Stimulated activated CD4-positive, alpha-beta T cell treated with anti-CD3 and anti-CD28 coated beads, TNF-alpha, amount 100 ng/mL, for 24 hours (primary cell): ENCODE data around the gene SSPN.

Experiments used
- DNase-seq, 3 experiments: peaks; one replicate each; pipeline ENCODE4 v3.0.0-alpha.2; 2020; ENCODE audit warnings: low read depth in 3 of 3

Gene SSPN, protein sequence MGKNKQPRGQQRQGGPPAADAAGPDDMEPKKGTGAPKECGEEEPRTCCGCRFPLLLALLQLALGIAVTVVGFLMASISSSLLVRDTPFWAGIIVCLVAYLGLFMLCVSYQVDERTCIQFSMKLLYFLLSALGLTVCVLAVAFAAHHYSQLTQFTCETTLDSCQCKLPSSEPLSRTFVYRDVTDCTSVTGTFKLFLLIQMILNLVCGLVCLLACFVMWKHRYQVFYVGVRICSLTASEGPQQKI

GRCh38 chr12:26195250-26195640, at the start of gene SSPN:
Gene SSPN, plus strand, starts transcription at chr12:26195573. Its CDS starts 100 bp downstream, at chr12:26195673.
- DNase-seq, result no peak

GRCh38 chr12:26148291-26148690, 47.1 kb upstream of the SSPN start:
- no peak for DNase-seq

DNA sequence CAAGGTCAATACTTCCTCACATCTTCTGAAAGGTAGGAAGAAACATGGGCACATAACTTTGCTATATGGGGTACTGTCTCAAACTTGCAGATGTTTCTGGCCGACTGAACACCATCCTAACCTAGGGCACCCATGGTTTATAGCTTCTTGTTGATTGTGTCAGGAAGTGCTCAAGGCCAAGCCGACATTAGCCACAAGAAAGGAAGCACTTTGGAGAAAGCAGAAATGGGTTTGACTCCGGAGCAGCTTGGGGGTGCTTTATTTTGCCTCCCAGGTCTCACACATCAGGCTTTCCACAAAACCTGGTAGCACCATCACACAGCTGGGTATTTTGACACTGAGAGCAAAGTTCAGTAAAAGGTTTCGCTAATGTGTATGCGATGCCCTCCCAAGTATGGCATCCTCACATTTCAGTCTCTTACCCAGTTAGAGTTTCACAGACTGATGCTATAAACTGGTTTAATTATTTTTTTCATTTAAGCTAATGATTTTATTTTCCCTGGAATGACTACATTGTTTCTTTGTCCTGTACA, 45.3 kb upstream of the SSPN start:
- DNase-seq, result no peak

GRCh38 chr12:26150736-26151450, 44.5 kb upstream of the SSPN start:
- no peak for DNase-seq

GRCh38 chr12:26152507-26153102, 42.8 kb upstream of the SSPN start:
- DNase-seq, result no peak

GRCh38 chr12:26153421-26154154, 41.8 kb upstream of the SSPN start:
- no peak for DNase-seq

GRCh38 chr12:26156201-26156871, 39.0 kb upstream of the SSPN start:
- DNase-seq, result no peak

GRCh38 chr12:26157001-26157400, 38.4 kb upstream of the SSPN start:
- no peak for DNase-seq

DNA sequence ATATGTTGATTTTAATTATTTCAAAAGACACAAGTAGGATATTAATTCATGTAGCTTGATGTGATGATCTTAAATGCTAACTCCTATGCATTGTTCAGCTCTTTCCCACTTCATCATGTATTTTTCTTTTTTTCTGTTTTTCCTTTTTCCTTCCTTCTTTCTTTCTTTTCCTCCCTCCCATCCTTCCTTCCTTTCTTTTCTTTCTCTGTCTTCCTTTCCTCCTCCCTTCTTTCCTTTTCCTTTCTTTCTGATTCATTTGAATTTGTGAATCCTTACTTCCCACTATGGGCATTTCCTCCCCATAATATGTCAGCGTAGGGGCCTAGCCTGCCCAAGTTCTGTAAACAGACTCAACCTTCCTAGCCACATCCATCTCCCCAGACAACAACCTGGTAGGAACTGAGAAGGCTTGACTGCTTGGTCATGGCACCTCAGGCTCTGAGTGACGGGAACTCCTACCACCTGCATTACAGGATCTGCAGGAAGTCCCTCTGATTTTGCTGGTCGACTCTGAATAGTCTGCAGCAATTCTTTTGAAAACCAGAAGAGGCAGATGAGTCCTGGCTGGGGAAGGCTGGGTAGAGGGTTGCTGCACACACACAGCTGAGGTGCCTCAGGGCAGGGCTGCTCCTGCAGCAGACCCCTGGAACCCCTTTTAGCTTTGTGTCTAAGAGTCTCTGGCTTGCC, 37.2 kb upstream of the SSPN start:
- DNase-seq, result no peak

GRCh38 chr12:26162174-26162573, 33.2 kb upstream of the SSPN start:
- no peak for DNase-seq

DNA sequence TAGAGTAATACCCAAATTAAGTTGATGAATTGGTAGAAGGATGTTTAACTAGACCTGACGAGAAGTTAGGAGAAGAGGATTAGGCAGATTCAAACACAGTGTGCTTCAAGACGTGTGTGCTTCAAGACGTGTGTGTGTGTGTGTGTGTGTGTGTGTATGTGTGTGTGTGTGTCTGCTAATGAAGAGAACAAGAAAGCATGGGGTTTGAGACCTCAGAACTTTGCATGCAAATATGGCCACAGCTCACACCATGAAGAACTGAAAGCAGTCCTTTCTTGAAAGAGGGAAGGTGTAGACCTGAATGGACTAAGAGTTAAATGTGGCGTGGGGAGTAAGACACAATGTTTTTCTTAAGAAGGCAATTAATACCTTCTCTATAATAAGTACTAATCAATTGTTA, 32.5 kb upstream of the SSPN start:
- no peak for DNase-seq

GRCh38 chr12:26164118-26164517, 31.3 kb upstream of the SSPN start:
- DNase-seq, result no peak

- no peak for DNase-seq
Observed at GRCh38 chr12:26172013-26172412, 23.4 kb upstream of the SSPN start.

GRCh38 chr12:26172539-26172938, 22.8 kb upstream of the SSPN start:
- DNase-seq, result no peak

DNA sequence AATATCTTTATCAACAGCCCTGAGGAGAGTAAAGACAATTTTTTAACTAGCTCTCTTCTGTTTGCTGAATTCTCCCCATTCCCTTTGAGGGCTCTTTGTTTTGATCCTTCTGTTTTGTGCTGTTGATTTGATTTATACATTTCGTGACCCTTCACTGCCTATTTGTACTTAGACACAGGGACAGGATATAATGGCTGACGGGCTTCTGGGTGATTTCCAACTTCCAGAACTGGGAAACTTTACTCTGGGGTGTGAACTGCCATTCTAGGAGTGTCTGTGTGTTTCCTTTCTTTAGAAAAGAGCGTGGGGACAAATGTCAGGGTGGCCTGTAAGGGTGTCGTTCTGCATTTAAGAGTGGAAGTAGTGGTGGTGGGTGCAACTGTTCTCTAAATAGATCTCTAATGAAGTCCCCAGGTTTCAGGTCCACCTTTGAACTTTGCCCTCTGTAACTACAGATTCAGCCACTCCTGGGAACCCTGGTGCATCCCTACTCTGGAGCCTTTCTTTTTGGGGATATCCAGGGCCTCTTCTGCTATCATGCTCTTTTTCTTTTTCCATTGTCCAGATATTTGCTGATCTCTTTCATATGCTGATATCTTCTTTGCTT, 22.3 kb upstream of the SSPN start:
- no peak for DNase-seq

- no peak for DNase-seq
Observed at GRCh38 chr12:26176725-26177124, 18.6 kb upstream of the SSPN start.

DNA sequence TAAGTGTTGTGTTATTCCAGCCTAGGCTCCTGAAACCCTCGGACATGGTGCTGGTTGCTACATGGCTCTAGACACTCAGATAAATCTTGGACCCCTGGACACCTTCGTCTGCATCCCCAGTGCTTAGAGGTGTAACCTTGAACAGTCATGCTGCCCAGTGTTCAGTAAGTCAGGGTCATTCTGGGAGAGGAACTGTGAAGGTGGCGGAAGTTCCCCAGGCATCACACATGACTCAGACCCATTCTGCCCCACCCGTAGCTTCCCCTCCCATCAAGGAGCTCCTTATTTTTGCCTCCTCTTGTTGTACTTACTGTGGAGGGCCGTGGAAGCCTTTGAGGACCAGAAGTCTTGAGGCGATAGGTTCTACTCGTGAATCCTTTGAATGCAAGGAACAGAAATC, 18.1 kb upstream of the SSPN start:
- no peak for DNase-seq

DNA sequence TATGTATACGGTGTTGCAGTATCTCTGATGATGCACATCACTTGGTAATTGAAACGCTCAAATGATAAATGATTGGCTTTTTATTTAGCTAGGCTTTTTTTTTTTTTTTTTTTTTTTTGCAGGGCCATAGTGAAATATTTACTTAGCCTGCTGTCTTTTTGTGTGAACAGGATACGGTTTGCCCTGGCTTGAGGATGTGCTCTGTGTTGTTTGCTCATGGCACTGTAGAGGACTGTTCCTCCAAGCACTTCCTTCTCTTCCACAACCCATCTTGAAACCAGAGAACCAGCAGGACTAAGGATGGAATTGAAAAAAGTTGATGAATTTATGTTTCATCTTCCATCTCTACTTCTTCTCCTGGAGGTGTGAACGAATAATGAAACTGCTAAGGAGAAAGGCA, 15.5 kb upstream of the SSPN start:
- no peak for DNase-seq

- no peak for DNase-seq
Observed at GRCh38 chr12:26182377-26182776, 13.0 kb upstream of the SSPN start.

DNA sequence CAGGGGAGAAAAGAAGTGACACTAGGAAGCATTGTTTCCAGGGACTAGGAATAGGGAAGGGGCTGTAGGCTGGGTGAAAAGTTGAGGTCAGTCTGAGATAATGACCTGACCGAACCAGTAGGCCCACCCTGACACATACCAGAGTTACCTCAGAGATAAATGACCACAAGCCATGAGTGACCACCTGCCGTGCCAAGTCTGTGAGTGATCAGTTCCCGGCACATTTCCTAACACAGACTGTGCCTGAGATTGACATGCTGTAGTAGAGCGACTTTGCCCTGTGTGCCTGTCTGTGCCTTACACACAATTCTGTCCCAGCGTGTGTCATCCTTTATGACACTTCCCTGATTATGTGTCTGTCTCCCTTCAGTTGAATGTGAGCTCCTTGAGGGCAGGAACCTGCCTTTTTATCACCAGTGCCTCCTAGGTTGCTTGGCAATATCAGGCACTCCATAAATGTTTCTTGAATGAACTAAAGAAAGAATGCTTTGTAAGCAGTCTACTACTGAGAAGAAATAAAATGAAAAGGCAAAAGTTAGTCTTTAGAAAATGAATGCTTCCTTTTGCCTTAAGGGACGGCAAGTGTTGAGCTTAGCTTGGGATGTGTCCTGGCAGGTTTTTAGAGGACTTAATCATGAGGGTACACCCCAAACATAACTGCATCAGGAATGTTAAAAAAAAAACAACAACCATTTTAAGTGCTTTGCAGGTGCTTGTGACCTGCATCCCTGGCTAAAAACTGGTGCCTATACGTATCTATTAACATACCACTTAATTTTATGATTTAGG, 9.6 kb upstream of the SSPN start:
- no peak for DNase-seq
